Colonic mucosa (tissue), 4 donors: ENCODE results near the gene COBL. TPM values are rescaled to one million over a fixed set of nuclear protein-coding genes. Genes with fewer than 3 reads are reported as not detected.

Source experiments
- DNase-seq: peaks from one replicate; pipeline ENCODE4 v3.0.0-alpha.2; 2020
- H3K27ac ChIP-seq: fragments of 200-600 bp; one replicate; pipeline ENCODE4 v1.8.0; 2021
- H3K27me3 ChIP-seq: fragments of 200-600 bp; one replicate; pipeline ENCODE4 v1.8.0; 2021
- H3K36me3 ChIP-seq: fragments of 200-600 bp; one replicate; pipeline ENCODE4 v1.8.0; 2021
- H3K4me1 ChIP-seq: fragments of 200-600 bp; one replicate; pipeline ENCODE4 v1.8.0; 2021; ENCODE audit warnings: mild to moderate bottlenecking
- H3K4me3 ChIP-seq: fragments of 200-600 bp; one replicate; pipeline ENCODE4 v1.8.0; 2021
- H3K9ac ChIP-seq, 2 donors: one replicate each; pipeline ENCODE4 v1.7.0; 2013; ENCODE audit warnings: control low read depth in 2 of 2, low read depth in 2 of 2, low read length in 2 of 2
- H3K9me3 ChIP-seq: fragments of 200-600 bp; one replicate; pipeline ENCODE4 v1.8.0; 2021
- CTCF ChIP-seq: fragments of 200-600 bp; IDR thresholded peaks from one replicate; pipeline ENCODE4 v1.8.0; 2022; ENCODE audit warnings: antibody characterized with exemption, mild to moderate bottlenecking
- intact Hi-C: fragments of 100-400 bp; cut with DNase I; formaldehyde crosslinking; loops from one replicate; pipeline ENCODE4 v1.14.1; 2022
- total RNA-seq, 2 donors: library from RNA; stranded (reverse); fragmentation: NEBNext Ultra II Directional in 1 of 2; extraction: Animal tissue kit (Norgen Biotek cat#: 25700) in 1 of 2; gene quantifications; one replicate each; pipeline ENCODE4 v1.2.1, GENCODE V29; 2021
- donor health status: healthy.
- donor health status: DM: no; HTN: no; CAD: no.
- donor health status: DM: no; HTN: no; CAD: no.

Gene COBL
- total RNA-seq, 2 donors from 2014 or later = 36.8 to 49.2 TPM

DNA sequence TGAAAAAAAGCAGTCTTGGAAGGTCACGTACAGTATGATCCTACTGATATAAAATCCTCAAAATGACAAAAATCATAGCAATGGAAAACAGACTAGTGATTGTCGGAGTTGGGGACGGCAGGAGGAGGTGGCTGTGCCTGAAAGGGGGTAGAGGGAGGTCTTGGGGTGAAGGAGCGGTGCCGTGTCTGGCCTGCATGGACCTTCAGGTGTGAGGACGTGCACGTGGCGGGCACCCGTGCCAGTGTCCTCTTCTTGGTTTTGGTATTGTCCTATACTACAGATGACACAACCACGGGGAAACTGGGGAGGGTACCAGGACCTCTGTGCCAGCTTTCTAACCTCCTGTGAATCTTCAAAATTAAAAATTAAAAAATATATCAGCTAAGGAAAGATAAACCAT is 73.0 kb downstream of the COBL start:
- no peak for TF ChIP-seq CTCF
- Histone ChIP-seq H3K9me3 (no peaks in the 10 kb centered on the region), H3K4me1 (no peaks in the 10 kb centered on the region), H3K27me3 (no peaks in the 10 kb centered on the region), H3K4me3 (no peak overlapping the region), H3K9ac (no peak overlapping the region), H3K36me3 (no peaks in the 10 kb centered on the region), H3K27ac (no peak overlapping the region)
- intact Hi-C loops = no loop called here
- no peak for DNase-seq

DNA sequence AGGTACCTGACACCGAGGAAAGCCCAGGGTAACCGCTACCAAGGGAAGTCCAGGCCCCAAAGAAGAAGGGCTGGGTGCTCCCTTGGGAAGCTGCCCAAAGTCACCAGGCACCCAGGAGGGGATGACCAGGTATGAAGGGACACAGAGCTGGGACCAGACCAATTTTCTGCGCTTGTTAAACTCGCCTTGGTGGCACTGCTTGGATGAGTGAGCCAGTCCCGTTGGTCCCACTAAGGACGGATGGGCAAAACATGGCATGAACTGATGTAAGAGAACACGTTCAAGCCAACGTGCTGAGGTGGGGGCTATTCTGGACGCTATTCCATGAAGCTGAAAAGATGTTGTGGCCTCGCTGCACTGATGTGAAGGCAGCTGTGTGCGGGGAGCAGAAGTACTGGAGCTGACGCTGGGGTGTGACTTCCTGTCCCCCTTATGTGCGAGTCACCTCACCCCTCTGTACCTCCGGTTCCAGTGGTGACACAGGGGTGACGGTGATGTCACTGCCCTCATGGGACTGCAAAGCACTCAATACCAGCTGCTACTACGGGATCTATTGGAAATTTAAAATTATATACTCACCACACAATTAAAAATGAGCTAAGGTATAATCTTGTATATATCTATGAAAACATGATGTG is 73.6 kb downstream of the COBL start:
- H3K27ac ChIP-seq = no peak overlapping the region
- no peak overlapping the region for H3K4me3 ChIP-seq
- no peaks in the 10 kb centered on the region for H3K4me1 ChIP-seq
- DNase-seq = no peak
- no peak for TF ChIP-seq CTCF
- H3K9me3 ChIP-seq = no peaks in the 10 kb centered on the region
- no peaks in the 10 kb centered on the region for H3K36me3 ChIP-seq
- intact Hi-C loops = no loop called here
- no peaks in the 10 kb centered on the region for H3K27me3 ChIP-seq
- no peak overlapping the region for H3K9ac ChIP-seq

GRCh38 chr7:51242007-51242691 is 74.5 kb downstream of the COBL start:
- no peak overlapping the region for H3K9ac ChIP-seq
- H3K36me3 ChIP-seq = no peaks in the 10 kb centered on the region
- no peak overlapping the region for H3K27ac ChIP-seq
- no peaks in the 10 kb centered on the region for H3K27me3 ChIP-seq
- H3K4me3 ChIP-seq = no peak overlapping the region
- H3K9me3 ChIP-seq = no peaks in the 10 kb centered on the region
- no peaks in the 10 kb centered on the region for H3K4me1 ChIP-seq
- intact Hi-C loops = no loop called here
- no peak for DNase-seq
- no peak for TF ChIP-seq CTCF

- H3K36me3 ChIP-seq = no peaks in the 10 kb centered on the region
- no peaks in the 10 kb centered on the region for H3K27me3 ChIP-seq
- intact Hi-C loops = no loop called here
- H3K9ac ChIP-seq = no peak overlapping the region
- H3K4me3 ChIP-seq = no peak overlapping the region
- DNase-seq = no peak
- H3K27ac ChIP-seq = no peak overlapping the region
- no peaks in the 10 kb centered on the region for H3K9me3 ChIP-seq
- H3K4me1 ChIP-seq = no peaks in the 10 kb centered on the region
- no peak for TF ChIP-seq CTCF
These were observed 75.7 kb downstream of the COBL start for GRCh38 chr7:51240868-51241267.

DNA sequence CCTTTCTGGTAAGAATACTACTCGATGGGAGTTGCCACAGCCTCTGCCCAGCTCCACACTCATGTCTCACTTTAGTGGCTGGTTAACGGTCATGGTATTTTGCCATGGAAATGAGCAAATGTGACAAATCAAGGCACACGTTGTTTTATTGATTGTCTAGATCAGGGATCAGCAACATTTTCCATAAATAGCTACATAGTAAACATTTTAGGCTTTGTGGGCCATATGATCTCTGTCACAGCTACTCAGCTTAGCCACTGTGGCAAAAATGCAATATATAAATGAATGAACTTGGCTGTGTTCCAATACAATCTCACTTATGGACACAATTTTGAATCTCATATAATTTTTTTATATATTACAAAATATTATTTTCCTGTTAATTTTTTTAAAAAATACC is 76.9 kb downstream of the COBL start:
- no peak overlapping the region for H3K4me3 ChIP-seq
- no peaks in the 10 kb centered on the region for H3K4me1 ChIP-seq
- H3K27ac ChIP-seq = no peak overlapping the region
- no peaks in the 10 kb centered on the region for H3K9me3 ChIP-seq
- no peak overlapping the region for H3K9ac ChIP-seq
- H3K27me3 ChIP-seq = no peaks in the 10 kb centered on the region
- TF ChIP-seq CTCF = no peak
- no peak for DNase-seq
- H3K36me3 ChIP-seq = no peaks in the 10 kb centered on the region
- intact Hi-C loops = no loop called here
